CD4-positive, alpha-beta T cell (primary cell): ENCODE data around the gene FPGT. TPM values are rescaled to one million over a fixed set of nuclear protein-coding genes. Genes with fewer than 3 reads are reported as not detected.
"Not testable (repeated sequence)": the region's sequence is repeated elsewhere in the genome, so short reads cannot be mapped to it uniquely, and the experiment has no call there.

ENCODE experiments used
- ATAC-seq: fragments of 200-7000 bp; cut with Tn5 transposase; one replicate; pipeline ENCODE4 v1.10.0; 2022; ENCODE audit warnings: mild to moderate bottlenecking; ENCODE audit not compliant: poor library complexity
- CTCF ChIA-PET: fragments of 350-600 bp; sonication (Branson Sonifier 250); formaldehyde crosslinking; loops from one replicate; lab custom pipeline; 2021; ENCODE audit warnings: antibody characterized with exemption, inconsistent platforms; lab: Charles Lee
- POLR2A ChIA-PET: fragments of 350-600 bp; sonication (Branson Sonifier 250); formaldehyde crosslinking; loops from one replicate; lab custom pipeline; 2021; ENCODE audit warnings: antibody characterized with exemption, inconsistent platforms; lab: Charles Lee
- DNase-seq, 14 experiments: peaks; one replicate each; pipeline ENCODE4 v3.0.0-alpha.2; 2013 to 2020; ENCODE audit warnings: mixed read lengths in 2 of 14
- H3K27ac ChIP-seq, 2 donors: one replicate each; pipeline versions ENCODE4 v1.5.1 to v1.7.0; 2013; ENCODE audit warnings: low read length in 2 of 2, low read depth in 1 of 2, mild to moderate bottlenecking in 1 of 2
- H3K27me3 ChIP-seq, 2 experiments: 1 replicate in 1 of 2; 2 replicates in 1 of 2; pipeline versions ENCODE4 v1.6.1 to v1.7.0; 2013; ENCODE audit warnings: low read length in 2 of 2, control low read depth in 1 of 2, mild to moderate bottlenecking in 1 of 2, moderate library complexity in 1 of 2; ENCODE audit not compliant: insufficient read depth in 2 of 2, control insufficient read depth in 1 of 2
- H3K36me3 ChIP-seq: one replicate; pipeline ENCODE4 v1.6.1; 2013; ENCODE audit warnings: low read length, control low read depth; ENCODE audit not compliant: insufficient read depth
- H3K4me1 ChIP-seq: one replicate; pipeline ENCODE4 v1.6.1; 2013; ENCODE audit warnings: low read length, control low read depth; ENCODE audit not compliant: insufficient read depth
- H3K4me3 ChIP-seq: one replicate; pipeline ENCODE4 v1.5.1; 2013; ENCODE audit warnings: mild to moderate bottlenecking, low read length, moderate library complexity
- H3K9me3 ChIP-seq, 2 experiments: 1 replicate in 1 of 2; 2 replicates in 1 of 2; pipeline versions ENCODE4 v1.6.1 to v1.7.0; 2013; ENCODE audit warnings: low read length in 2 of 2, mild to moderate bottlenecking in 2 of 2, control low read depth in 1 of 2, moderate library complexity in 1 of 2; ENCODE audit not compliant: control insufficient read depth in 1 of 2, insufficient read depth in 1 of 2
- H3K27ac Mint-ChIP-seq: one replicate; pipeline ENCODE4 v1.8.0; 2020; ENCODE audit warnings: mixed read lengths
- H3K27me3 Mint-ChIP-seq: one replicate; pipeline ENCODE4 v1.8.0; 2021; ENCODE audit warnings: mixed read lengths
- H3K36me3 Mint-ChIP-seq: one replicate; pipeline ENCODE4 v1.8.0; 2021; ENCODE audit warnings: low read depth, mixed read lengths
- H3K4me1 Mint-ChIP-seq: one replicate; pipeline ENCODE4 v1.8.0; 2021; ENCODE audit warnings: low read depth, mixed read lengths
- H3K4me3 Mint-ChIP-seq: one replicate; pipeline ENCODE4 v1.8.0; 2020; ENCODE audit warnings: mild to moderate bottlenecking, mixed read lengths
- H3K9me3 Mint-ChIP-seq: one replicate; pipeline ENCODE4 v1.8.0; 2020; ENCODE audit warnings: mixed read lengths
- intact Hi-C, 2 experiments: fragments of 100-400 bp; cut with DNase I in 1 of 2; cut with micrococcal nuclease in 1 of 2; formaldehyde crosslinking; loops; one replicate each; pipeline versions ENCODE4 v1.15.1 to v1.9.0; 2023 to 2025; cut with DNase I, micrococcal nuclease
- total RNA-seq, 174 experiments: library from RNA in 2 of 174; stranded (reverse) in 2 of 174; gene quantifications; one replicate each; pipeline ENCODE4 v1.2.3 and lab custom pipeline; 2021 to 2026
- TF ChIP-seq, protein P1 (sequence below): fragments of 200-600 bp; IDR thresholded peaks from one replicate; pipeline ENCODE4 v1.8.0; 2022; ENCODE audit warnings: antibody characterized with exemption, mild to moderate bottlenecking

Gene FPGT
- total RNA-seq, 2 experiments from 2014 or later: 3.0 to 4.5 TPM

GRCh38 chr1:74162333-74162732 is 35.7 kb upstream of the FPGT start:
- H3K27ac ChIP-seq: no peak overlapping the region
- Mint-ChIP-seq H3K4me3 (no peak overlapping the region), H3K4me1 (no peaks in the 10 kb centered on the region), H3K36me3 (no peaks in the 10 kb centered on the region), H3K9me3 (peaks cover 3% of the 10 kb centered on the region), H3K27me3 (no peaks in the 10 kb centered on the region), H3K27ac (no peak overlapping the region)
- no peak for ATAC-seq
- H3K36me3 ChIP-seq: no peaks in the 10 kb centered on the region
- no peaks in the 10 kb centered on the region for H3K27me3 ChIP-seq
- no peak for DNase-seq
- no peaks in the 10 kb centered on the region for H3K9me3 ChIP-seq
- TF ChIP-seq, protein P1, sequence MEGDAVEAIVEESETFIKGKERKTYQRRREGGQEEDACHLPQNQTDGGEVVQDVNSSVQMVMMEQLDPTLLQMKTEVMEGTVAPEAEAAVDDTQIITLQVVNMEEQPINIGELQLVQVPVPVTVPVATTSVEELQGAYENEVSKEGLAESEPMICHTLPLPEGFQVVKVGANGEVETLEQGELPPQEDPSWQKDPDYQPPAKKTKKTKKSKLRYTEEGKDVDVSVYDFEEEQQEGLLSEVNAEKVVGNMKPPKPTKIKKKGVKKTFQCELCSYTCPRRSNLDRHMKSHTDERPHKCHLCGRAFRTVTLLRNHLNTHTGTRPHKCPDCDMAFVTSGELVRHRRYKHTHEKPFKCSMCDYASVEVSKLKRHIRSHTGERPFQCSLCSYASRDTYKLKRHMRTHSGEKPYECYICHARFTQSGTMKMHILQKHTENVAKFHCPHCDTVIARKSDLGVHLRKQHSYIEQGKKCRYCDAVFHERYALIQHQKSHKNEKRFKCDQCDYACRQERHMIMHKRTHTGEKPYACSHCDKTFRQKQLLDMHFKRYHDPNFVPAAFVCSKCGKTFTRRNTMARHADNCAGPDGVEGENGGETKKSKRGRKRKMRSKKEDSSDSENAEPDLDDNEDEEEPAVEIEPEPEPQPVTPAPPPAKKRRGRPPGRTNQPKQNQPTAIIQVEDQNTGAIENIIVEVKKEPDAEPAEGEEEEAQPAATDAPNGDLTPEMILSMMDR: no peak
- no peak overlapping the region for H3K4me3 ChIP-seq
- H3K4me1 ChIP-seq: no peaks in the 10 kb centered on the region
- ChIA-PET CTCF (no interaction called here), POLR2A (no interaction called here)
- intact Hi-C loops: no loop called here

GRCh38 chr1:74174423-74174822 is 23.6 kb upstream of the FPGT start:
- intact Hi-C loops, POLR2A ChIA-PET, CTCF ChIA-PET: not testable (repeated sequence)

GRCh38 chr1:74180490-74180889 is 17.6 kb upstream of the FPGT start:
- Histone ChIP-seq H3K4me3 (no peak overlapping the region), H3K36me3 (no peaks in the 10 kb centered on the region), H3K27ac (no peak overlapping the region), H3K9me3 (no peaks in the 10 kb centered on the region), H3K4me1 (no peaks in the 10 kb centered on the region), H3K27me3 (no peaks in the 10 kb centered on the region)
- ATAC-seq: no peak
- peaks cover 2% of the 10 kb centered on the region for H3K9me3 Mint-ChIP-seq
- no peak for DNase-seq
- H3K27me3 Mint-ChIP-seq: no peaks in the 10 kb centered on the region
- CTCF ChIA-PET: no interaction called here
- no peak overlapping the region for H3K27ac Mint-ChIP-seq
- no peaks in the 10 kb centered on the region for H3K4me1 Mint-ChIP-seq
- H3K36me3 Mint-ChIP-seq: peaks cover 6% of the 10 kb centered on the region
- no peak overlapping the region for H3K4me3 Mint-ChIP-seq
- POLR2A ChIA-PET: no interaction called here
- TF ChIP-seq, protein P1: no peak
- intact Hi-C loops: loop anchor here in 1 of 2 experiments (2.0 kb wide), 1 partner anchor 48 kb away; no protein-coding TSS in a partner anchor

More at GRCh38 chr1:74174423-74174822, 23.6 kb upstream of the FPGT start:
- H3K4me1 ChIP-seq, H3K4me1 Mint-ChIP-seq, H3K4me3 ChIP-seq, H3K4me3 Mint-ChIP-seq, H3K27me3 ChIP-seq, H3K27ac Mint-ChIP-seq, ATAC-seq, H3K36me3 ChIP-seq, H3K27me3 Mint-ChIP-seq, H3K27ac ChIP-seq, DNase-seq: not testable (repeated sequence)
- H3K36me3 Mint-ChIP-seq: peaks cover 16% of the 10 kb centered on the region
- H3K9me3 Mint-ChIP-seq: peaks cover 12% of the 10 kb centered on the region
- H3K9me3 ChIP-seq: peaks cover 13% of the 10 kb centered on the region in 2 experiments

DNA sequence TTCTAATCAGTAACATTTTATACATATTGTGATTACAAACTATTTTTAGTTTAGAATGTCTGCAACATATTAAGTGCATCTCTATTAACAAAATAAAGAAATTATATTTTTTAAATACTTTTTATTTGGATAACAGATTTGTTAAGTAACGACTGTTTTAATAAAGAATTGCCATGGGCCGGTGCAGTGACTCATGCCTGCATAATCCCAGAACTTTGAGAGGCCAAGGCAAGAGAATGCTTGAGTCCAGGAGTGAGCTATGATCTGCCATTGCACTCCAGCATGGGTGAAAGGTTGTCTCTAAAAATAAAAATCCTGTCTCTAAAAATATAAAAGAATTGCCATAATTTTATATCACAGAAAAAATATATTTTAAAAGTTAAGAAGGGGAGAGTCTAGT is 4.1 kb upstream of the FPGT start:
- Histone ChIP-seq H3K9me3 (no peaks in the 10 kb centered on the region), H3K4me1 (peaks cover 6% of the 10 kb centered on the region), H3K27me3 (no peaks in the 10 kb centered on the region), H3K27ac (no peak overlapping the region), H3K4me3 (no peak overlapping the region), H3K36me3 (no peaks in the 10 kb centered on the region)
- intact Hi-C loops: loop anchor here (10.0 kb wide), 2 partner anchors 541 to 1881 kb away; partner anchors contain the start of genes CRYZ (in 1 of the 2), ST6GALNAC3 (in 1 of the 2) and TYW3 (in 1 of the 2)
- TF ChIP-seq, protein P1: no peak
- POLR2A ChIA-PET: no interaction called here
- Mint-ChIP-seq H3K9me3 (no peaks in the 10 kb centered on the region), H3K4me1 (peaks cover 30% of the 10 kb centered on the region), H3K27ac (no peak overlapping the region), H3K27me3 (no peaks in the 10 kb centered on the region), H3K36me3 (peaks cover 13% of the 10 kb centered on the region), H3K4me3 (no peak overlapping the region)
- DNase-seq (no peak), ATAC-seq (no peak)
- CTCF ChIA-PET: no interaction called here
